Dendritic cell treated with granulocyte-macrophage colony-stimulating factor and Interleukin-4, amounts not matched to agents 40 ng/mL and 50 ng/mL, for 4 days (primary cell): Measurements from ENCODE around the gene ZGPAT.
"Not testable (repeated sequence)": the region's sequence is repeated elsewhere in the genome, so short reads cannot be mapped to it uniquely, and the experiment has no call there.

Experiments
- H3K27ac Mint-ChIP-seq: one replicate; pipeline ENCODE4 v1.8.0; 2022; ENCODE audit warnings: mild to moderate bottlenecking, mixed read lengths
- H3K27me3 Mint-ChIP-seq: one replicate; pipeline ENCODE4 v1.8.0; 2022; ENCODE audit warnings: mild to moderate bottlenecking, mixed read lengths
- H3K36me3 Mint-ChIP-seq: one replicate; pipeline ENCODE4 v1.8.0; 2022; ENCODE audit warnings: low read depth, mixed read lengths
- H3K4me1 Mint-ChIP-seq: one replicate; pipeline ENCODE4 v1.8.0; 2022; ENCODE audit warnings: low read depth, mixed read lengths
- H3K4me3 Mint-ChIP-seq: one replicate; pipeline ENCODE4 v1.8.0; 2022; ENCODE audit warnings: mild to moderate bottlenecking, moderate library complexity, mixed read lengths
- H3K9me3 Mint-ChIP-seq: one replicate; pipeline ENCODE4 v1.8.0; 2022; ENCODE audit warnings: mixed read lengths
- intact Hi-C: fragments of 100-400 bp; cut with micrococcal nuclease; formaldehyde crosslinking; loops from one replicate; pipeline ENCODE4 v1.15.0; 2022

The ZGPAT gene

GRCh38 chr20:63667858-63668257 is 40.0 kb upstream of the ZGPAT start:
- intact Hi-C loops = no loop called here
- H3K36me3 Mint-ChIP-seq = peaks cover 95% of the 10 kb centered on the region
- H3K4me1 Mint-ChIP-seq = no peaks in the 10 kb centered on the region
- H3K27me3 Mint-ChIP-seq = no peaks in the 10 kb centered on the region
- no peak overlapping the region for H3K4me3 Mint-ChIP-seq
- H3K27ac Mint-ChIP-seq = no peak overlapping the region
- H3K9me3 Mint-ChIP-seq = no peaks in the 10 kb centered on the region

- H3K4me1 Mint-ChIP-seq = no peaks in the 10 kb centered on the region
- no peaks in the 10 kb centered on the region for H3K27me3 Mint-ChIP-seq
- H3K9me3 Mint-ChIP-seq = no peaks in the 10 kb centered on the region
- no peak overlapping the region for H3K27ac Mint-ChIP-seq
- no peak overlapping the region for H3K4me3 Mint-ChIP-seq
- intact Hi-C loops = no loop called here
- peaks cover 95% of the 10 kb centered on the region for H3K36me3 Mint-ChIP-seq
Measured at GRCh38 chr20:63668351-63668750, 39.5 kb upstream of the ZGPAT start.

- intact Hi-C loops, H3K27me3 Mint-ChIP-seq, H3K9me3 Mint-ChIP-seq, H3K27ac Mint-ChIP-seq, H3K4me3 Mint-ChIP-seq, H3K4me1 Mint-ChIP-seq: not testable (repeated sequence)
- H3K36me3 Mint-ChIP-seq = peaks cover 95% of the 10 kb centered on the region
Measured at GRCh38 chr20:63671695-63672094, 36.1 kb upstream of the ZGPAT start.

- no peak overlapping the region for H3K4me3 Mint-ChIP-seq
- no peaks in the 10 kb centered on the region for H3K4me1 Mint-ChIP-seq
- intact Hi-C loops = no loop called here
- peaks cover 95% of the 10 kb centered on the region for H3K36me3 Mint-ChIP-seq
- no peaks in the 10 kb centered on the region for H3K9me3 Mint-ChIP-seq
- H3K27me3 Mint-ChIP-seq = no peaks in the 10 kb centered on the region
- no peak overlapping the region for H3K27ac Mint-ChIP-seq
Measured at GRCh38 chr20:63672666-63673065, 35.2 kb upstream of the ZGPAT start.

GRCh38 chr20:63673951-63674350 is 33.9 kb upstream of the ZGPAT start:
- Mint-ChIP-seq H3K4me3 (no peak overlapping the region), H3K9me3 (no peaks in the 10 kb centered on the region), H3K36me3 (peaks cover 95% of the 10 kb centered on the region), H3K4me1 (no peaks in the 10 kb centered on the region), H3K27ac (no peak overlapping the region), H3K27me3 (no peaks in the 10 kb centered on the region)
- intact Hi-C loops = no loop called here

- Mint-ChIP-seq H3K4me1 (no peaks in the 10 kb centered on the region), H3K4me3 (no peak overlapping the region), H3K9me3 (no peaks in the 10 kb centered on the region), H3K27ac (peak overlapping the region; percentile 17), H3K36me3 (peaks cover 100% of the 10 kb centered on the region), H3K27me3 (no peaks in the 10 kb centered on the region)
- intact Hi-C loops = no loop called here
Measured at GRCh38 chr20:63675681-63676368, 32.0 kb upstream of the ZGPAT start.

- Mint-ChIP-seq H3K27me3 (no peaks in the 10 kb centered on the region), H3K9me3 (no peaks in the 10 kb centered on the region), H3K27ac (no peak overlapping the region), H3K4me3 (no peak overlapping the region), H3K4me1 (peaks cover 10% of the 10 kb centered on the region), H3K36me3 (peaks cover 99% of the 10 kb centered on the region)
- intact Hi-C loops = no loop called here
Measured at GRCh38 chr20:63678071-63678470, 29.8 kb upstream of the ZGPAT start.

- Mint-ChIP-seq H3K36me3 (peaks cover 97% of the 10 kb centered on the region), H3K9me3 (no peaks in the 10 kb centered on the region), H3K27ac (peak overlapping the region; percentile 12), H3K27me3 (no peaks in the 10 kb centered on the region), H3K4me3 (no peak overlapping the region), H3K4me1 (peaks cover 18% of the 10 kb centered on the region)
- intact Hi-C loops = no loop called here
Measured at GRCh38 chr20:63678667-63679465, 29.0 kb upstream of the ZGPAT start.

- no peaks in the 10 kb centered on the region for H3K9me3 Mint-ChIP-seq
- H3K4me1 Mint-ChIP-seq = peaks cover 28% of the 10 kb centered on the region
- H3K4me3 Mint-ChIP-seq = no peak overlapping the region
- intact Hi-C loops = no loop called here
- H3K27ac Mint-ChIP-seq = peak overlapping the region; percentile 12
- no peaks in the 10 kb centered on the region for H3K27me3 Mint-ChIP-seq
- peaks cover 97% of the 10 kb centered on the region for H3K36me3 Mint-ChIP-seq
Measured at GRCh38 chr20:63679799-63680305, 28.0 kb upstream of the ZGPAT start.

- H3K36me3 Mint-ChIP-seq = peaks cover 97% of the 10 kb centered on the region
- intact Hi-C loops = no loop called here
- H3K9me3 Mint-ChIP-seq = no peaks in the 10 kb centered on the region
- peaks cover 34% of the 10 kb centered on the region for H3K4me1 Mint-ChIP-seq
- no peaks in the 10 kb centered on the region for H3K27me3 Mint-ChIP-seq
- H3K4me3 Mint-ChIP-seq = no peak overlapping the region
- H3K27ac Mint-ChIP-seq = no peak overlapping the region
Measured at GRCh38 chr20:63680427-63680826, 27.4 kb upstream of the ZGPAT start.

- no peaks in the 10 kb centered on the region for H3K9me3 Mint-ChIP-seq
- H3K4me1 Mint-ChIP-seq = peaks cover 40% of the 10 kb centered on the region
- intact Hi-C loops = no loop called here
- peaks cover 97% of the 10 kb centered on the region for H3K36me3 Mint-ChIP-seq
- no peak overlapping the region for H3K4me3 Mint-ChIP-seq
- H3K27ac Mint-ChIP-seq = no peak overlapping the region
- no peaks in the 10 kb centered on the region for H3K27me3 Mint-ChIP-seq
Measured at GRCh38 chr20:63680857-63681608, 26.8 kb upstream of the ZGPAT start.

- Mint-ChIP-seq H3K4me3 (no peak overlapping the region), H3K36me3 (peaks cover 96% of the 10 kb centered on the region), H3K9me3 (no peaks in the 10 kb centered on the region), H3K27me3 (no peaks in the 10 kb centered on the region), H3K4me1 (peaks cover 47% of the 10 kb centered on the region), H3K27ac (peak overlapping the region; percentile 75)
- intact Hi-C loops = no loop called here
Measured at GRCh38 chr20:63681609-63682142, 26.2 kb upstream of the ZGPAT start.

GRCh38 chr20:63682384-63683139 is 25.3 kb upstream of the ZGPAT start:
- H3K4me1 Mint-ChIP-seq = peaks cover 55% of the 10 kb centered on the region
- H3K27ac Mint-ChIP-seq = peak overlapping the region; percentile 75
- H3K4me3 Mint-ChIP-seq = no peak overlapping the region

More at GRCh38 chr20:63682384-63683139, 25.3 kb upstream of the ZGPAT start:
- no peaks in the 10 kb centered on the region for H3K27me3 Mint-ChIP-seq
- intact Hi-C loops = no loop called here
- H3K9me3 Mint-ChIP-seq = no peaks in the 10 kb centered on the region
- H3K36me3 Mint-ChIP-seq = peaks cover 87% of the 10 kb centered on the region
